GF-D8 (cell line): ENCODE results near the gene PLG.
"Not testable (repeated sequence)": the region's sequence is repeated elsewhere in the genome, so short reads cannot be mapped to it uniquely, and the experiment has no call there.

Source experiments
- DNase-seq: peaks from one replicate; lab custom pipeline; 2025; lab: John Stamatoyannopoulos, UW

Gene PLG

GRCh38 chr6:160704688-160705087 lies 2.6 kb downstream of the PLG start:
- DNase-seq, result not testable (repeated sequence)

- not testable (repeated sequence) for DNase-seq
Observed at GRCh38 chr6:160708993-160709392, 6.9 kb downstream of the PLG start.

- no peak for DNase-seq
Observed at GRCh38 chr6:160714731-160715316, 12.8 kb downstream of the PLG start.

GRCh38 chr6:160730911-160731310 lies 28.9 kb downstream of the PLG start:
- no peak for DNase-seq

GRCh38 chr6:160733050-160733646 lies 31.1 kb downstream of the PLG start:
- no peak for DNase-seq

DNA sequence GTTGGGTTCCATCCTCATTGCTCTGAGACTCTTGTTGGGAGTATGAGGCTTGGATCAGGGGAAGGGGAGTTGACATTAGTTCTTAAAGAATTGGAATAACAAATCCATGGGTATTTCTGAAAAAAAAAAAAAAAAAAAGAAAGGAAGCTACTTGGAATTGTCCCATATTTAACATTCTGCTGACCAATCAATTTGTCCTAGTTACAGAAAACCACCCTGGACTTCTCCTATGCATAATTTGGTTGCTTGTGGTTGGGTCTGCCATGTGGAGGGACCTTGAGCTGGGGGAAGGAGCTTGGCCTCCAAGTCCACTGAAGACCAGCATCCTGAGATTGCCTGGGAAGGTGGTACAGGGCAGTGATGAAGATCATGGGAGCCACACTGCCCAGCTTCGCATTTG lies 32.6 kb downstream of the PLG start:
- DNase-seq, result no peak

DNA sequence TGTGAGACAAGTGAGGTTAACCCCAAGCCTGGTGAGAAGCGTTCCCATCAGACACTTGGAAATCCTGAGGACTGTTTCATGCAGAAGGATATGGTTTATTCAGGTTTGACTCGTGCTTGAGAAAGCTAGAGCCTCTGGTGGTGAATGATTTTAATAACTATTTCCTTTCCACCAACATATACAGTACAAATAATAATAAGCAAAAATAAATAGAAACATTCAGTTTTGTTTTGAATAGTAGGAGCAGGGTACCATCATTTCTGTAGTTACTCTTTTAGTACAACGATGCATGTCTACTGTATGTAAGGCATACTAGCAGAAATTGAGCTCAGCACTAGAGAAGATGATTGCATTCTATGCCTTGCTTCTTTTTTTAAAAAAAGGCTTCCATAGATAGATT lies 33.5 kb downstream of the PLG start:
- no peak for DNase-seq

DNA sequence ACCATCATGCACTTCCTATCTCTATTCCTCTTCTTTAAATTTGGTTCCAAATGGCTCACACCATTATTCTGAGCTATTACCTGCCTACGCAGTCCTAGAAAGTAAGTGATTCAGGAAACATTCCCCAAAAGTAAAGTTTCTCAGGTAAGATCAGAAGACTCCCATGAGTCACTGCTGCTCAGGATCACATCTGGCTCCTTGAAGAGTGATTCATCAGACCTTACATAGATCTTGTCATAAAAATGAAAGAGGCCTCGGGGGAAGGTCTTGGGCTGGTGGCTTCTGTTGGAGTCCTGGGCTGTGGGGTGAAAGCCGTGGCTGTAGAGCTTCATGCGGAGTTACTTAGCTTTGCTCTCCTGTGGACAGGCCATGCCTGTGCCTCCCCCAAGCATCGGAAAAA lies 35.9 kb downstream of the PLG start:
- DNase-seq, result no peak

GRCh38 chr6:160739955-160740354 lies 37.9 kb downstream of the PLG start:
- no peak for DNase-seq

DNA sequence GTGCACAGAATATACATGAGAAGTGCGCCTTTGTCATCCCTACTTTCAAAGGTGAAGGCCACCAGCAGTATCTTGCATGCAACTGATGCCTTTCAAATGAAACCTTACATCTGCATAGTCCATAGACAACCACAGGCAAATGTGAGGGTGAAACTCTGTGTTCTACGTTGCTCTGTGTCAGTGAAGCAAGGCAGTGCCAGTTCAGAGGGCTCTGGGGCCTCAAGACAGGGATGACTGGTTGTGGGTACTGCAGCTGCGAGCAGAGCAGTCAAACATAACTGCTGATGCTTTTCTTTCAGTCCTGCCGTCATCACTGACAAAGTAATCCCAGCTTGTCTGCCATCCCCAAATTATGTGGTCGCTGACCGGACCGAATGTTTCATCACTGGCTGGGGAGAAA lies 39.0 kb downstream of the PLG start:
- not testable (repeated sequence) for DNase-seq

DNA sequence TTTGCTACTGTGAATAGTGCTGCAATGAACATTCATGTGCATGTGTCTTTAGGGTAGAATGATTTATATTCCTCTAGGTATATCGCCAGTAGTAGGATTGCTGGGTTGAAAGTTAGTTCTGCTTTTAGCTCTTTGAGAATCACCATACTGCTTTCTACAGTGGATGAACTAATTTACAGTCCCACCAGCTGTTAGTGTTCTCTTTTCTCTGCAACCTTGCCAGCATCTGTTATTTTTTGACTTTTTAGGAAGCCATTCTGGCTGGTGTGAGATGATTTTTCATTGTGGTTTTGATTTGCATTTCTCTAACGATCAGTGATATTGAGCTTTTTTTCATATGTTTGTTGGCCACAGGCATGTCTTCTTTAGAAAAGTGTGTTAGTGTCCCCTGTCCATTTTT lies 40.0 kb downstream of the PLG start:
- no peak for DNase-seq

- no peak for DNase-seq
Observed at GRCh38 chr6:160750276-160750689, 48.2 kb downstream of the PLG start.

DNA sequence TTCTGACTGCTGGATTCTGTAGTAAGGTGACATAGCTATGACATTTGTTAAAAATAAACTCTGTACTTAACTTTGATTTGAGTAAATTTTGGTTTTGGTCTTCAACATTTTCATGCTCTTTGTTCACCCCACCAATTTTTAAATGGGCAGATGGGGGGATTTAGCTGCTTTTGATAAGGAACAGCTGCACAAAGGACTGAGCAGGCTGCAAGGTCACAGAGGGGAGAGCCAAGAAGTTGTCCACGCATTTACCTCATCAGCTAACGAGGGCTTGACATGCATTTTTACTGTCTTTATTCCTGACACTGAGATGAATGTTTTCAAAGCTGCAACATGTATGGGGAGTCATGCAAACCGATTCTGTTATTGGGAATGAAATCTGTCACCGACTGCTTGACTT lies 51.2 kb downstream of the PLG start:
- DNase-seq, result not testable (repeated sequence)

GRCh38 chr6:160755165-160755564 lies 53.1 kb downstream of the PLG start:
- DNase-seq, result no peak

GRCh38 chr6:160756021-160756420 lies 54.0 kb downstream of the PLG start:
- DNase-seq, result no peak

- no peak for DNase-seq
Observed at GRCh38 chr6:160756871-160757270, 54.8 kb downstream of the PLG start.

GRCh38 chr6:160764847-160765246 lies 62.8 kb downstream of the PLG start:
- DNase-seq, result no peak

GRCh38 chr6:160765412-160765811 lies 63.4 kb downstream of the PLG start:
- no peak for DNase-seq

DNA sequence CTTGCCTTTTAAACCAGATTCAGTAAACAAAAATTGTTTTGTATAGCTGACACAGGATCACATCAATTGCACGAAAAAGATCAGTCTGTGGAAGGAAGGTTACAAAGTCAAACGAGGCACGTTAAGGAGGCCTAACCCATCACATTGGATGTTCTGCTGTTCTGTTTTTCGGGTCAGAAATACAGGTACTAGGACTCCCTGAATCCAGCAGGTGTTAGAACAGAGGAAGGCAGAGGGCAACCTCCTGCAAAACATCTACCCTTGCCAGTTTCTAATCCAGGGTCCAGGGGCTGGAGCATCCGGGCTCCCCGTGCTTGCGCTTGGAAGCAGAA lies 64.6 kb downstream of the PLG start:
- DNase-seq, result no peak

GRCh38 chr6:160766989-160767646 lies 65.1 kb downstream of the PLG start:
- no peak for DNase-seq

GRCh38 chr6:160767647-160768019 lies 65.6 kb downstream of the PLG start:
- DNase-seq, result no peak

DNA sequence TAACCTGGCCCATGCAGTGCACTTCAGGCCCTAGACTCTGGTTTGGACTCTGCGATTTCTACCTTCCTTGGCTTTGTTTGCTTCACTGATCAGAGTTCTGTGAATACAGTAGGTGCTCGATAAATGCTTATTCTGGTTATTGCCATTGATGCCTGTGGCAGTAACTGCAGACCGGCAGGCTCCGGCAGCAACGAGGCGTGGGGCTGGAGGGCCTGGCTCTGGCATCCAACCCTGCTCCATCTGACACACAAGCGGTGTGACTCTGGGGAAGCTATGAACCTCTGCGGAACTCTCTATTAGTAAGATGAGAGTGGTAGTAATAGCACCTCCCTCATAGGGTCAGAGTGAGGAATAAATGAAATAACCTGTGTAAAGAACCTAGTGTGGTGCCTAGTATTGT lies 66.1 kb downstream of the PLG start:
- DNase-seq, result no peak

- no peak for DNase-seq
Observed at GRCh38 chr6:160774399-160774798, 72.4 kb downstream of the PLG start.
